ENCODE data around the gene NPW.

Gene NPW

GRCh38 chr16:2054543-2055245 is 35.1 kb downstream of the NPW start:
- no peaks in the 10 kb centered on the region for H3K27me3 ChIP-seq (replicated peaks; ENCODE audit: control insufficient read depth, insufficient read depth, low read length)
- no peak for DNase-seq (ENCODE audit: extremely low read depth, insufficient read length)
- H3K4me3 ChIP-seq (replicated peaks; ENCODE audit: low read depth, low read length): no peak overlapping the region
- no peak for TF ChIP-seq CTCF (IDR thresholded peaks at IDR 0.05; ENCODE audit: insufficient read depth, low read length, poor library complexity, severe bottlenecking)
- peaks cover 22% of the 10 kb centered on the region for H3K36me3 ChIP-seq (ENCODE audit: control insufficient read depth, insufficient read depth, low read length)

GRCh38 chr16:2056077-2056476 is 36.5 kb downstream of the NPW start:
- H3K27me3 ChIP-seq (replicated peaks; ENCODE audit: control insufficient read depth, insufficient read depth, low read length): no peaks in the 10 kb centered on the region
- peak; percentile 13 for TF ChIP-seq CTCF (IDR thresholded peaks at IDR 0.05; ENCODE audit: insufficient read depth, low read length, poor library complexity, severe bottlenecking)
- peaks cover 27% of the 10 kb centered on the region for H3K36me3 ChIP-seq (ENCODE audit: control insufficient read depth, insufficient read depth, low read length)
- no peak overlapping the region for H3K4me3 ChIP-seq (replicated peaks; ENCODE audit: low read depth, low read length)
- DNase-seq (ENCODE audit: extremely low read depth, insufficient read length): no peak

- Histone ChIP-seq H3K27me3 (replicated peaks; ENCODE audit: control insufficient read depth, insufficient read depth, low read length) (no peaks in the 10 kb centered on the region), H3K36me3 (ENCODE audit: control insufficient read depth, insufficient read depth, low read length) (peaks cover 27% of the 10 kb centered on the region), H3K4me3 (replicated peaks; ENCODE audit: low read depth, low read length) (no peak overlapping the region)
- DNase-seq (ENCODE audit: extremely low read depth, insufficient read length): no peak
- no peak for TF ChIP-seq CTCF (IDR thresholded peaks at IDR 0.05; ENCODE audit: insufficient read depth, low read length, poor library complexity, severe bottlenecking)
These were observed 37.3 kb downstream of the NPW start for GRCh38 chr16:2056681-2057407.

- Histone ChIP-seq H3K4me3 (replicated peaks; ENCODE audit: low read depth, low read length) (no peak overlapping the region), H3K36me3 (ENCODE audit: control insufficient read depth, insufficient read depth, low read length) (peaks cover 25% of the 10 kb centered on the region), H3K27me3 (replicated peaks; ENCODE audit: control insufficient read depth, insufficient read depth, low read length) (no peaks in the 10 kb centered on the region)
- DNase-seq (ENCODE audit: extremely low read depth, insufficient read length): no peak
- TF ChIP-seq CTCF (IDR thresholded peaks at IDR 0.05; ENCODE audit: insufficient read depth, low read length, poor library complexity, severe bottlenecking): no peak
These were observed 37.9 kb downstream of the NPW start for GRCh38 chr16:2057438-2057837.

- no peak for DNase-seq (ENCODE audit: extremely low read depth, insufficient read length)
- Histone ChIP-seq H3K4me3 (replicated peaks; ENCODE audit: low read depth, low read length) (no peak overlapping the region), H3K36me3 (ENCODE audit: control insufficient read depth, insufficient read depth, low read length) (peaks cover 21% of the 10 kb centered on the region), H3K27me3 (replicated peaks; ENCODE audit: control insufficient read depth, insufficient read depth, low read length) (no peaks in the 10 kb centered on the region)
- TF ChIP-seq CTCF (IDR thresholded peaks at IDR 0.05; ENCODE audit: insufficient read depth, low read length, poor library complexity, severe bottlenecking): no peak
These were observed 38.8 kb downstream of the NPW start for GRCh38 chr16:2058420-2058819.

Measured in GM06990 (cell line).